ENCODE data around the gene RASGEF1C.

The RASGEF1C gene

DNA sequence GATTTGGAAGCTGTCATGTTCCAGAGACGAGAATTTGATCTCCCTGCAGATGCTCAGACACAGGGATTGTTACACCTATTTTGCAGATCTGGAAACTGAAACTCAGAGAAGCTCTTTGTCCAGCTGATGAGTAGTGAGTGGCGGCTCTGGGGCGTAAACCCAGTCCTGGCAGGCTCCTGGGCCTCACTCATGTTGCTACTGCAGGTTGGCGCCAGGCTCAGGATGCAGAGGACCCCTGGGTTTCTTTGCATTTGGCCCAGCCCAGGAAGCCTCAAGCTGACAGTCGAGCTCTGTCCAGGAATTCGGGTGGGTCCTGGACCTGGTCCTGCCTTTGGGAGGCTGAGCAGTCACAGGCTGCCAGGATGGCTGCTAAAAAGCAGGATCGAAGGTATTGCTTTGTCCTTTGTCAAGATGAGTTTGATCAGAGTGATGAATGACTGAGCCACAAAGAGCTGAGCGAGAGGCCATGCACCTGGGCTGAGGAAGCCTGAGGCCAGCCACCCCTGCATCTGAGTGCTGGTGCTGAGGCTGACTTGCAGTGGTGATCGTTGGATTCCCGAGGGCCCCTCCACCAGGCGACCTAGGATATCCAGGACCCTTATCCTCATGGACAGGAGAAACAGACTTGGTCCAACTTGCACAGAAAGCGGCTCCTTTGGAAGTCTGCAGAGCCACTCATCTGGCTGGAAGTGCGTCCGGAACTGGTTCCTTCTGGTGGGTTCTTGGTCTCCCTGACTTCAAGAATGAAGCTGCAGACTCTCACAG is 129.1 kb downstream of the RASGEF1C start:
- DNase-seq, result no peak

DNA sequence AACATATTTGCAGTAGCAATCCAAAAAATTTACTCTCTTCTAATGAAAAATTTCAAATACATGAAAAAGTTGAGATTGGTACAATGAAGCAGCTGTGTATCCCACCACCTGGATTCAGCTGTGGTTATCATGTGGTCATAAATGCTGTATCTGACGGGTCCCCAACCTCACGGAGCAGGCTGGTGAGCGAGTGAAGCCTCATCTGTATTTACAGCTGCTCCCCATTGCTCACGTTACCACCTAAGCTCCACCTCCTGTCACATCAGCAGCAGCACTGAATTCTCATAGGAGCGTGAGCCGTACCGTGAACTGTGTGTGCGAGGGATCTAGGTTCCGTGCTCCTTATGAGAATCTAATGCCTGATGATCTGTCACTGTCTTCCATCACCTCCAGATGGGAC is 130.7 kb downstream of the RASGEF1C start:
- no peak for DNase-seq

DNA sequence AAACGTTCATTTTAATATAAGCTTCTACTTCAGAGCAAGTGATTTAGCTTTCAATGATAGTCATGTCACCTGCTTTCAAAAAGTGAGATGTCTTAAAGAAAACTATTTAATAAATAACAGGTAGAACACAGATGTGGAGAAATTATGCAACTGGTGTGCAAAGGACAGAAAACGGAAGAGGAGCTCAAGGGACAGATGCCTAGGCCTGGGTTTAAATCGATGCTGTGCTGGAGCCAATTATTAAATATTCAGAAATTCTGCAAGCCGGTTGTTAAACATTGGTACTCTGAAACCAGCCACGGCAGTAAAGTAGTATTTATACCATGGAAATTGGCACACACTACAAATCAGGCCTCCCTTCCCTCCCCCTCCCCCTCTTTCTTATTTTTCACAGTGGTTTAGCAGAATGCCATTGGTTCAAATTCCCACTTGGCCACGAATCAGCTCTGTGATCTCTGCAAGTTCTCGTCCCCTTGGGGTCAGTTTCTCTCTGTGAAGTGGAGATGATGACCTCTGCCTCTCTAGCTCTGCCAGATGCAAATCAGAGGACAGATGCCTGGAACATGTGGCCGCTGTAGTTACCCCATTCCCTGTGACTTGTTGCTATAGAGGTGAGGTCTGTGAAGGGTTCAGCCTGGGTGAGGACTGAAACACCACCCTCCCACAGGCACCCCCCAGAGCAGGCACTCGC is 131.3 kb downstream of the RASGEF1C start:
- no peak for DNase-seq

DNA sequence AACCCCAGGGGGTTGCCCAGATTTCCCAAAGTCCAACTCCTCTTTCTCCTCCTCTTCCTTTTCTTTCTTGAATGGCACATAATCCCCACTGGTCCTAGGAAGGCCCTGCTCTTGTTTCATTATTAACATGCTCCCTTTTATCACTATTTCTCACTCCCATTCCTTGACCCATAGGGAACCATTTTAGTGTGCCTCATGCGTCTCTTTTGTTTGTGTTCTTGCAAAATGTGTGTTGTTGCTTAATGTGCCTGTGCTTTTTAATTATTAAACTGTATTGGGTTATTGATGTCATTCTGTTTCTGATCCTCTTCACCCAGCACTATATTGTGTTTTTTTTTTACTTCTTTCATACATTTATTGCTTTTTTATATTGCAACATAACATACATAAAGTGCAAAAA is 133.3 kb downstream of the RASGEF1C start:
- DNase-seq, result no peak

DNA sequence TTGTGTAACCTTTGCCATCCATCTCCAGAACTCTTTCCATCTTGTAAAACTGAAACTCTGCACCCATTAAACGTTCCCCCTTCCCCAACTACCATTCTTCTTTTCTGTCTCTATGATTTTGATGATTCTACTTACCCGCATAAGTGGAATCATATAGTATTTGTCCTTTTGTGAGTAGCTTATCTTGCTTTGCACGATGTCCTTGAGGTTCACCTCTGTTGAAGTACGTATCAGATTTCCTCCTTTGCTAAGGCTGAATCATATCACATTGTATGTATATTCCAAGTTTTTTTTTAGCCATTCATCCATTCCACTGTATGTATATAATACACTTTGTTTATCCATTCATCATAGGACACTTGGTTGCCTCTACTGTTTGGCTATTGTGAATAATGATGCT is 134.5 kb downstream of the RASGEF1C start:
- no peak for DNase-seq

DNA sequence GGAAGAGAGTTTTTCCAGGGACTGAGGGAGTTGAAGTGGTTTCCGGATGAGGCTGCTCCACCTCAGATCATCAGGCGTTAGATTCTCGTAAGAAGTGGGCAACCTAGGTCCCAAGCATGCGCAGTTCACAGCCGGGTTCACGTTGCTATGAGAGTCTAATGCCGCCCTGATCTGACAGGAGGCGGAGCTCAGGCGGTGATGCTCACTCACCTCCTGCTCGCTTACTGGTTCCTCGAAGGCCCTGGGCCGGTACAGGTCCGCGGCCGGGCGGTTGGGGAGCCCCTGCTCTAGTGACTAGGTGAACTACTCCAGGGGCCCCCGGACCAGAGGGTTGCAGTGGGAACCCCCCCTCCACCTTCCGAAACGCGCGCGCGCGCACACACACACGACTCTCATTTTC is 136.5 kb downstream of the RASGEF1C start:
- DNase-seq, result no peak

DNA sequence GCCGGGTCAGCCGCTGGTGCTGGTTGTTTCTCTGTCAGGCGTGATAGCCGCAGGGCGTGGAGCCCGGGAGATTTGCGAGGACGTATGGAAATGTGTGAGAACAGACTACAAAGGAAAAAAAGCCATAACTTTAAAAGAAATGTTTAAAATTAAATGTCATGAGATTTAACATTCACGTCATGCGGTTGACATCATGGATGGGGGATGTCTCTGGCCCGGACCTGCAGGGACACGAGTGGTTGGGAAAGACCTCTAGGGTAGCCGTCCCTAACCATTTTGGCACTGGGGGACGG is 136.8 kb downstream of the RASGEF1C start:
- DNase-seq, result no peak

DNA sequence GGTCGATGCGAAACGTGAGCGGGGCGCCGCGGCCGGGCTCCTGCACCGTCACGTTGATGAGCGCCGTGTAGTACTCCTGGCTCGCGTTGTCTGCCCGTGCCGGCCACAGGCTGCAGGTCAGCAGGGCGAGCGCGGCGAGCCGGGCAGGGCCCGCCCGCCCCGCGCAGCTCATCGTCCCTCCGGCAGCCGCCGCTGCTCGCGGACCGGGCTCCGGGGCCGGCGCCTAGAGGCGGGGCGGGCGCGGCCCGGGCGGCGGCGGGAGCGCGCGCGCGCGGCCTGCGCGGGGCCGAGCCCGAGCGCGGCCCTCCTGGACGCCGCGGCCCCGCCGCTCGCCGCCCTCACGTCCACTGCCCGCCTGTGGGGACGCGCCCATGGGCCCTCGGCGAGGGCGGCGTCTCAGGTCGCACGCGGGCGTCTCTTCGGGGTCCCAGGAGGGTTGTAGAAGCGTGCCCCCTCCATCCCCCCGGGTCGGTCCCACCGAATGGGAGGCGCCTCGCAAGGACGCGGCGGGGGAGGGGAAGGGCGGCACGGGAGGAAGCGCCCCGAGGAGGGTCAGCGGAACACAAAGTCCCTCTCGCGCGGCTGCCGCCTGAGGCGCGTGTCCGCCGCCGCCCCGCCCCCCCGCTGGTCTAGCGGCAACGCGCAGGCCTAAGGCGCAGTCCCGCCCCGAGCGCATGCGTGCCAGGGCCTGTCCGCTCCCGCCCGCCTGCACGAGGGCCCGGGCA is 137.3 kb downstream of the RASGEF1C start, which contains the start of gene RNF130:
TSS of gene RNF130 (minus strand) at position 229 of the 725 bp plus-strand sequence. CDS start at position 172, 57 bp downstream.
- peak; percentile 95 for DNase-seq

DNA sequence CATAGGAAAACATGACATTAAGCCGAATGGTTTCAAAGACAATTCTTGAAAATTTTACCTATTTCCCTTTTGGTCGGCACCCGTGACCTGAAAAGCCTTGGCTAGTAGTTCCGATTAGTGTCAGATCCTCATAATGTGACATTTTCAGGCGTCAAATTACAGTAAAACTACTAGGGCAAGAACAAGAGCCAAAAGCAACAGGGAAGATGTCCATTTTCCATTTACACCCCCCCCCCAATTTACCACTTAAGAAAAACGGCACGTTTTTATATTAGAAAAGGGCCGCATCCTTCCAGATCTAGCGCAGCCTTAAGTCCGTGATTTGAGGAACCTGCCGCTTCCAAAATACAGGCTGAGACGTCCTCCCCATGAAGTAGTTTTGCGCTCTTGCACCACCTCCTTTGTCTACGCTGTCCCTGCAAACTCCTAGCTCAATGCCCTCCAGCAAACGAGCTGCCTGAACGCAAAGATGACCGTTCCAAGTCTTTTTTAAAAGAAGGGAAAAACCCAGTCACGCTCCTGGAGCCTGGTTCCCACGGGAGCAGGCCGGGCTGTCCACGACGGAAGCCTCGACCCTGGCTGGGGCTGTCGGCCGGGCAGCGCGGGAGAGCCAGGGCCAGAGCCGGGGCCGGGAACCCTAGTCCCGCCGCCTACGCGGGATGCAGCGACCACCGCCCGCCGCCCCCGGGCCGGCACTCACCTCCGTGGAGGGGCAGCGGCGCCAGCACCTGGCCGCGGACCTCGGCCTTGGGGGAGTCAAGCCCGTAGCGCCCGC is 138.1 kb downstream of the RASGEF1C start:
- peak; percentile 70 for DNase-seq

DNA sequence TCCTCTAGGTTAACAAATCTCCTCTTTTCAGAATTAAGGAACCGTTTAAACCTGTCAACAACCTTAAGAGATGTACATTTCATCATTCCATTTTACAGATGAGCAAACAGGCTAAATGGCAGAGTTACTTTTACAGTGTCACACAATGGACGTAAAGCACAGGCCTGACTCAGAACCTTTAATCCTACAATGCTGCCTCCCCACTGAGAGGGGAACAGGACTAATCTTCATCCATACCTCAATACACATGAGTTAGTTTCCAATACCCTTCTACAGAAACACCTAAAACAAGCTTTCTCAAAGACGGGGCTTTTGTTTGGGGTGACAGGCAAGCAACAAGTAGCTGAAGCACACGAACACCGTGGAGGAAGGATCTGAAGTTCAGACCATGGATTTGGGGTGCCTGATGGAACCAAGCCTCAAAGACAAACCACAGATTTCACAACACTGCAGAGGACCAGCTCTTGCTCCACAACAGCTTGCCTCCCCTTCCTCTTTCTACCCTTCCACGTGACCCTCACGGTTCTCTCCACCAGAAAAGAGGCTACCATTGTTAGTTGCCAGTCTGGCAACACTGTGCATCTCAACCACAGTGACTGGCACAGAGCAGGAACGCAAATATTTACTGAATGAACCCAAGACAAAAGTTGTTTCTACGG is 139.3 kb downstream of the RASGEF1C start:
- no peak for DNase-seq

DNA sequence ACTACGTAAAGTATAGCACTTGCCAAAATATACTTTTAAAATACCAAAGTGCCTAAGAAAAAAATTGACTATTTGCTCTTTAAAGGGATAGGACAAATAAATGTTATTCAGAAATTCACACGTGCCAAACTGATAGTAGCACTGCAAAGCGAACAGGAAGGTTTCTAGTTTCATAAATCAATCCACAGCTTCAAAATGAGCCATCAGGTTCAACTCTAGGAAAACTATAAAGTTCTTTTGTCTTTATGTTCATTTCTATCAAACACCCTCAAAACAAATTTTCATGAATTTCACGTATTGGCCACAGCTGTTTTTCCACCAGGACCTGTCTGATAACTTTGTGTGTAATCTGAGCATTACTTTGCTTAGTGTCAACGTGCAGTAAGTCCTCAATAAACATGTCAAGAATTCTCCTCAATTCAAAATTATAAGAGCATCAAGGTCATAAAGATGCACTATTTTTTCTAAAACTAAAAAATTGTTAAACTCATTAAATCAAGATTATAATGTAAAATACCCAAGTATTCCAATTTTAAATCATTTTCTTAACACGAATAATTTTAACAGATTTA is 140.4 kb downstream of the RASGEF1C start:
- DNase-seq, result no peak

DNA sequence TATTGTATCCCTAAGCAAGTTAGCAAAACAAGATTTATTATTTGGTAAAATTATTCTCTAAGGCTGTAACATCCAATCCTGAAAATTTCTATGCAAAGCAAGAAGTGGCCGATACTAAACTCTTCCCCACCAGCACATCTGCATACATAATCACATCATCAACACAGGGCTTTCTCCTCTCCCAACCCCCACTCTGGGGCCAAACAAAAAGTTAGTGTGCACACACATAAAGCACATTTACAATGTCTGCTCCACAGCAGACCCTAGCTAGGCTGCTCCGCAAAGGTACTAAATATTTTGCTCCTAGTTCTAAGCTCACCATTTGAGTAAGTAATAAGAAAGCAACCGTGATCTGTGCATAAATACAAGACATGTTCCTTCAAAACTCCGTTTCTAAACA is 141.0 kb downstream of the RASGEF1C start:
- DNase-seq, result no peak

DNA sequence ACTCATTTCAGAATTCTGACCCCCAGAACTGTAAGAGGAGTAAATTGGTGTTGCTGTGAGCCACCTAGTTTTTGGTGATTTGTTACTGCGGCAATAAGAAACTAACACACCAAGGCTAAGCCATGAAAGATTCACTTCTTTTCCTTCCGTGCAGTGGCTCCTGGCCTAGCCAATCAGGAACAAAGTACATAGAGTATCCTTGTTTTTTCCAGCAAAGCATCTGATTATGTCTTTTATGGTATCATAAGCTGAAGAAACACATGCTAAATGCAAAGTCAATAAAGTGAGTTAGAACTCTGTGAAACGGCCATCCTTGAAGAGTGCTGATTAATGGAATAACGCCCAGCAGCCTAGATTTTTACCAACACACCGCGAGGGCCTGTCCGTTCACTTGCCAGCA is 148.8 kb downstream of the RASGEF1C start:
- DNase-seq, result no peak

DNA sequence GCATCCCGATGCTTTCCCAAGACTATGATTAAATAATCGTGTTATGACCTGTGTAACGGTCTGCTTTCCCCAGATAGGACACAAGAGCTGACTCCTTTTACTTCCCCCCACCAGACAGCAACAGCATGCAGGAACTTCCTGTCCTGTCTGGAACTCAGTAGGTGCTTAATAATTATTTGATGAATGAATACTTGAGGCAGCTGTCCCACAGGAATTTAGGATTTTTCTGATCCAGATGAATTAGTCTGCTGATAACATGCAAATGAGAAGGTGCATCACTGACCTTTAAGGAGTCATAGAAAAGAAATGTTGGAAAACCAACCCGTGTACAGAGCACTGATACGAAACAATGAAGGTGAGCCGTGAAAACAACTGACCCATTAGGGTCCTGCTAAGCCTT is 149.7 kb downstream of the RASGEF1C start:
- DNase-seq, result no peak

DNA sequence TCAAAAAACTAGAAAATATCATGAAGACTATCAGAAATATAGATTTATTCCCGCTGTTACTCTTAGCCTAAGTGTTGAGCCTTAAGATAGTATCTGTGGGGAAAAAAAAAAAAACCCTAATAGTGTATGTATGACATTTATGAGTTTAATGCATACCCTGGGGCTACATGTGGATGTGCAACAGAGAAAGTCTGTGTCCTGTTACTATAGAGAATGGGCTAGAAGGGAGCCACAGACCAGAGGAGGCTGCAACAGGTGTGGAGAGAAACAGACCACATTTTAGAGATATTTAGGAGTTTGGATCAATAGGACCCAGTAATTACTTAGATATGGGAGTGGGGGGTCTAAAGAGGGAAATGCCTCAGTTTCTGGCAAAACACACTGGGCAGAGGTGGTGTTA is 152.9 kb downstream of the RASGEF1C start:
- no peak for DNase-seq

DNA sequence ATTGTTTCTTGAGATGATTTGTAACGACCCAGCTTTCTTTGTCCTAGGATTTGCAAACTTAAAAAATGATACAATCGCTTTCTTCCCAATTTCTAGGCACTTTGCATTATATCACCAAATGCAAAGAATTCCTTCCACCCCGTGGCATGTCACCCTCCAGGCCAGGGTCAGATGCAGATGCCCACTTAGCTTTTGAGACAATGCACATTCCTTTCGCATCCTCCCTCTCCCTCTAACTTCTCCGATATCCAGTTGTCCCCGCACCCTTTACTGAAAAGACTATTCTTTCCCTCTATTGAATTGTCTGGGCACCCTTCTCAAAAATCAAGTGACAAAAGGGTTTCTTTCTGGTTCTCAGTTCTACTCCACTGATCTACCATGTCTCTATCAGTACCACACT is 154.8 kb downstream of the RASGEF1C start:
- no peak for DNase-seq

DNA sequence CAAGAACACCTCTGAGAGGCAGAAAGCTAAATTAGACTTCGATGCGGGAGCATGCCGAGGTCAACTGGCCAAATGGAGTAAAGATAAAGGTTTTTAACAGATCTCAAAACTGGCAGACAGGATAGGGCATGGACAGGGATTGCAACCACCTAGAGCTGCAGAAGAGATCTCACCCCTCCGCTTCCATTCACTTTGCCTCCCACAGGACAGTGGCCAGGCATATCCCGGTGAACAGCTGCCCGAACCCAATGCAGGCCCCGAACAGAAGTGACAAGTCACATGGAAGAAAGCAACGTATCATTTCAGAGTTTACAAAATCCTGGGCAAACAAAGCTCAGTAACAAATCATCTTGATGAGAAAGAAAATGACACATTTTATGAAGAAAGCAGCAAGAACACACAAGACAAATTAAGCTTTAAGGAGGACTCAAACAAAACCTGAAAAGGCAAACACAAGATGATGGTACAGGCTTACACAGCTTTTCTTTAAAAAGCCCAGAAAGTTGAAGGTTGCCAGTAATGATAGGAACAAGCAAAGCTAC is 155.9 kb downstream of the RASGEF1C start:
- DNase-seq, result no peak

DNA sequence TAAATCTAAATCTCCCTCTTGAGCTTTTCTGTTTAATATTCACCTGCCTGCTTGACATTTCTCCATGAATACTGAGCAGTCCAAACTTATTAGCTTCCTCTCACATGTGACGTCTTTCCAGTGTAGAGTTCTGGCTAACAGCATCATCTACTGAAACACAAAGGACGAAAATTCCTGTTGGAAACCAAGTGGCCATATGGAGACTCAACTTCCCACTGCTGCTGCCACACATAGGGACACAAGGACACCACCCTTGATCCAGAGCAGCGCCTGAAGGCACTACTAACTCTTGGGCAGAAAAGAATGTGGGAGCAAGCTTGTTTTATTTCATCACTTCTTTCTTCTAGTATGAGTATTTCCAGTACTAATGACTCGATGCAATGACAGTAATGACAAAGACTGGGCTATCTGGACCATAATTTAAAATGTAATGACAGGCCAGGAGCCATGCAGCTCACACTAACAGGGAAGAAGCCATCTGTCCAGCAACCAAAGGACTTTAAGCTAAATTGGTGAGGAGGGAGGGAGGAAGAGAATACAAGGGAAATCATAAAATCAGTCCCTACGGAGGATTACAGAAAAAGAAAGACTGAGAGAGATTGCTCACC is 156.7 kb downstream of the RASGEF1C start:
- no peak for DNase-seq
